ENCODE data around the gene ATXN7L2. TPM values are rescaled to one million over a fixed set of nuclear protein-coding genes. Genes with fewer than 3 reads are reported as not detected.

ATXN7L2 gene
- total RNA-seq, 1 experiment from 2014 or later, result 17.3 TPM

GRCh38 chr1:109516872-109517271, 33.2 kb downstream of the ATXN7L2 start:
- Mint-ChIP-seq H3K9me3 (no peaks in the 10 kb centered on the region), H3K36me3 (ENCODE audit: insufficient read depth in 1 of 3, low read depth in 3 of 3) (no peaks in the 10 kb centered on the region), H3K27ac (no peak overlapping the region), H3K27me3 (ENCODE audit: low read depth) (peaks cover 29% of the 10 kb centered on the region), H3K4me1 (peaks cover 0 to 3% of the 10 kb centered on the region in 2 experiments; a peak in 1 of 4 replicates), H3K4me3 (no peak overlapping the region)
- H2AFZ ChIP-seq (ENCODE audit: low read length), result no peak overlapping the region
- H2BK120ac ChIP-seq (ENCODE audit: low read depth, low read length, poor library complexity, severe bottlenecking), result no peak overlapping the region
- no peaks in the 10 kb centered on the region for H3K79me1 ChIP-seq (ENCODE audit: insufficient read depth, low read depth, low read length, poor library complexity, severe bottlenecking)
- H3K27ac ChIP-seq (ENCODE audit: insufficient read length, low read depth, low read length), result no peak overlapping the region
- no peak overlapping the region for H4K91ac ChIP-seq (ENCODE audit: insufficient read length, low read depth, low read length)
- H4K8ac ChIP-seq (replicated peaks; ENCODE audit: insufficient read length, low read depth, low read length), result no peak overlapping the region
- H3K23ac ChIP-seq (ENCODE audit: insufficient read length, low read depth, low read length), result no peak overlapping the region
- no peak overlapping the region for H3K4me2 ChIP-seq (ENCODE audit: insufficient read depth, insufficient read length, low read length)
- H3K18ac ChIP-seq (ENCODE audit: insufficient read length, low read depth, low read length), result no peak overlapping the region
- H3K56ac ChIP-seq (ENCODE audit: insufficient read length, low read depth, low read length), result no peak overlapping the region
- H4K20me1 ChIP-seq (ENCODE audit: control insufficient read depth, insufficient read depth, insufficient read length), result no peaks in the 10 kb centered on the region
- H3K79me2 ChIP-seq (ENCODE audit: insufficient read depth, low read length), result no peaks in the 10 kb centered on the region
- H3K4me1 ChIP-seq (ENCODE audit: insufficient read depth, low read length), result no peaks in the 10 kb centered on the region
- no peak overlapping the region for H3T11ph ChIP-seq (ENCODE audit: low read length)
- H4K5ac ChIP-seq (ENCODE audit: insufficient read length, low read depth, low read length), result no peak overlapping the region
- no peaks in the 10 kb centered on the region for H3K27me3 ChIP-seq (ENCODE audit: insufficient read depth, low read length)
- no peaks in the 10 kb centered on the region for H3K23me2 ChIP-seq (ENCODE audit: insufficient read length, low read depth, low read length, poor library complexity, severe bottlenecking)
- no CpG with 5 or more reads among the region's 5 CpGs for WGBS (ENCODE audit: extremely low coverage, insufficient read length, low lambda C conversion rate)
- H3K4ac ChIP-seq (ENCODE audit: low read depth, low read length), result no peak overlapping the region
- no peak overlapping the region for H3K14ac ChIP-seq (ENCODE audit: insufficient read depth, low read length)
- H3K9ac ChIP-seq (ENCODE audit: extremely low read depth, insufficient read length, low read length), result no peak overlapping the region
- H2BK12ac ChIP-seq (ENCODE audit: insufficient read length, low read depth, low read length), result no peak overlapping the region
- no peak for TF ChIP-seq CTCF (conservative IDR thresholded peaks at IDR 0.05)
- no peak overlapping the region for H2BK5ac ChIP-seq (ENCODE audit: insufficient read length, low read length)
- no peaks in the 10 kb centered on the region for H3K9me3 ChIP-seq (ENCODE audit: control insufficient read depth, low read depth, low read length)
- H2BK15ac ChIP-seq (ENCODE audit: low read depth, low read length), result no peak overlapping the region
- no peak overlapping the region for H2AK5ac ChIP-seq (ENCODE audit: insufficient read length, low read length)
- DNase-seq, result no peak
- no peak overlapping the region for H2BK20ac ChIP-seq (ENCODE audit: low read depth, low read length, poor library complexity, severe bottlenecking)

Measured in H9 (cell line).